Forelimb muscle (tissue), 1 donor: Measurements from ENCODE around the gene FRMPD1. TPM values are rescaled to one million over a fixed set of nuclear protein-coding genes. Genes with fewer than 3 reads are reported as not detected.

Source experiments
- DNase-seq: peaks from one replicate; pipeline ENCODE4 v3.0.0-alpha.2; 2013; ENCODE audit warnings: low read depth
- polyA plus RNA-seq: library from polyadenylated mRNA; unstranded; fragments of 120-200 nt; gene quantifications from one replicate; pipeline ENCODE4 v1.2.1, GENCODE V29; 2013; ENCODE audit not compliant: insufficient read length

FRMPD1 gene
- polyA plus RNA-seq, 1 donor = 12.5 TPM

DNA sequence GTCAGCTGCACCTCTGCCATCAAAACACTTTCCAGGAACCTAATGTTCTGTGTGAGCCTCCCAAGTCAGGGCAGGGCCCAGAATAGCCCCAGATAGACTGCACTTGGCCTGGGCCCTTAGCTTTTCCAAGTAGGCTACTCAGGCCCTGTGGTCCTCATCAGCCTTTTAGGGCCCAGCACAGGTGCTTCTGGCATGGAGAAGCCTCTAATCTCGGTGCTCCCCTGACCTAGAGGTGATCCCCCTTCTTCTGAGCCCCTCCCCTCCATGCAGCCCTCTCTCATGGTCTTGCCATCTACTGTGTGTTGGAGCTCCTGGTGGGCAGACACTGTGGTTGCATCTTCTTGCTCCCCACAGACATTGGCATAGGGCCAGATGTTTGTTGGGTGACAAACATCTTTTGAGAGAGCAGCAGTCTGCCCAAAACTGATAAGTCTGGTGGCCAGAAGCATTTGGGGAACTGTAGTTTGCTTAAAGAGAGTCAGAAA is 28.1 kb downstream of the FRMPD1 start:
- no peak for DNase-seq

DNA sequence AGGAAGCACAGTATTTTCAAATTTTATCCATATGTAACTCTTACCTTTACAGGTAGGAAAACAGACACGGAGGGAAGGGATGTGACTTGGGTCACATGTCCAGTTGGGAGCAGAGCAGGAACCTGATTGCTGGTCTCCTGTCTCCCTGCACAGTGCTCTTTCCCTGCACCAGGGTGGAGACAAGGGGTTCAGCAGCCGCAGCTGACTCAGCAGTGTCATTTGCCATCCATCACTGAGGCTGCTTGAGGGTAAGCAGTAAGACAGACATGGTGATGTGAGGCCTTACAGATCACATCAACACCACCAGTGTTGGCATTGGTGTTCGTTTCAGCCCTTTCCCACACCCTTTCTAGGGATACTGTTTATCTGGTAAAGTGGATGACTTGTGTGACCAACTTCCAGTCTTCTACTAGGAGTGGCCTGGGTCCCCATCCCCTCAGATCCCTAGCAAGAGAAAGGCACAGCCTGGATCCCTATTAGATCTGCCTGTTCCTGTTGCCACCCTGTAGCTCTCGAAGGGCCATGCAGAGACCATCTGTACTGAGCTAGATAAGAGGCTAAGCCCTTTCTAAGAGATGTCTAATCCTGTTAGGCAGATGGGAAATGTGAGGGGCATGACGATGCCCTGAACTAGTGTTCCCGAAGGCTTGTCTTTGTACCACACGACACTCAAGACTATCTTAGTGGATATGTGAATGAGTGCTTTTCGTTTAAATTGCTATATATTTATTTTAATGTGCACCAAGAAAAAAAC is 29.1 kb downstream of the FRMPD1 start:
- DNase-seq = no peak

DNA sequence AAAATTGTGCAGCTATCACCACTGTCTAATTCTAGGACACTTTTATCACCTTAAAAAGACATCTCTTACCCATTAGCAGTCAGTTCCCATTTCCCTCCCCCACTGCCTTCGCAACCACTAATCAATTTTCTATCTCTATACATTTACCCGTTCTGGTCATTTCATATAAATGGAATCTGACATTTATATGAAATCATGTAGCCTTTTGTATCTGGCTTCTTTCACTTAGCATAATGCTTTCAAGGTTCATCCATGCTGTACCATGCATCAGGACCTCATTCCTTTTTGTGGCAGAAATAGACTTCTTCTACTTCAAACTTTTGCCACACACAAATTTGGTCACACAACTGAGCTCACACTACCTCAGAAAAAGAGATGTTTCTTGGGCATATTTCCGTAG is 32.2 kb downstream of the FRMPD1 start:
- no peak for DNase-seq

DNA sequence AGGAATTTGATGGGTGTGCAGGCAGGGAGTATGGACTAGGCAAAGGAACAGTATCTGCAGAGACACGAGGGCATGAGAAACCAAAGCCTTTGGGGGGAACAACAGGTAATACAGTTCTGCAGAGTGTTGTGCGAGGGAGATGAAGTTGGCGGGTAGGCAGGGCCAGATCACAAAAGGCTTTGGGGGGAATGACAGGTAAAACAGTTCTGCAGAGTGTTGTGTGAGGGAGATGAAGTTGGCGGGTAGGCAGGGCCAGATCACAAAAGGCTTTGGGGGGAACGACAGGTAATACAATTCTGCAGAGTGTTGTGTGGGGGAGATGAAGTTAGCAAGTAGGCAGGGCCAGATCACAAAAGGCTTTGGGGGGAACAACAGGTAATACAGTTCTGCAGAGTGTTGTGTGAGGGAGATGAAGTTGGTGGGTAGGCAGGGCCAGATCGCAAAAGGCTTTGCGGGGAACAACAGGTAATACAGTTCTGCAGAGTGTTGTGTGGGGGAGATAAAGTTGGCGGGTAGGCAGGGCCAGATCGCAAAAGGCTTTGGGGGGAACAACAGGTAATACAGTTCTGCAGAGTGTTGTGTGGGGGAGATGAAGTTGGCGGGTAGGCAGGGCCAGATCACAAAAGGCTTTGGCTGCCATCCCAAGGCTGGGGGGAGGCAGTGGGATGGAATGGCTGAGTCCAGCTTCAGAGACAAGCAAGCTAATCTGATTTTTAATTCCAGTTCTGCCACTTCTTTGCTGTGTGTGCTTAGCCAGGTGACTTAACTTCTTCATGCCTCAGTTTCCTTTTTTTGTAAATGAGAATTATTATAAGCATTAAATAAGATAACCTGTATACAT is 33.0 kb downstream of the FRMPD1 start:
- DNase-seq = no peak

GRCh38 chr9:37692622-37693221 is 42.0 kb downstream of the FRMPD1 start:
- no peak for DNase-seq

- peak; percentile 1 for DNase-seq
Measured at GRCh38 chr9:37693260-37693659, 42.5 kb downstream of the FRMPD1 start.

GRCh38 chr9:37694355-37694754 is 43.6 kb downstream of the FRMPD1 start:
- no peak for DNase-seq

- DNase-seq = no peak
Measured at GRCh38 chr9:37696528-37696927, 45.8 kb downstream of the FRMPD1 start.

GRCh38 chr9:37700131-37700530 is 49.4 kb downstream of the FRMPD1 start:
- no peak for DNase-seq

DNA sequence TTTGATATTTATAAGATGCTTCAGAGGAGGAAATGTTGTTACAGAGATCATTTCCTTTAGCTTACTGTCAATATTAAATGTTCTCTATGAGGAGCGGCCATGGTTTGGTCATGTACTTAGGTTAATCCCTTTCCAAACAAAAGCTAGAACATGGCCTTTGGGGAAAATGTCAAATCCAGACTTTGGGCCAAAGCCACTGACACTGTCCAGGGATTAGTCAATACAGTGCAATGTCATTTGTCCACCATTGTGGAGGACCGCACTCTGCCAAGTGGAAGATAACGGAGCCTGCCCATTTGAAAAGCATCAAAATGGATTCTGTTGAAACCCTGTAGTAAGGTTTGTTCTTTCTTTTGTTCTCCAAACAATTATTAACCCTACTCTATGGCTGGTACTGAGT is 50.1 kb downstream of the FRMPD1 start:
- DNase-seq = no peak

GRCh38 chr9:37705787-37706186 is 55.0 kb downstream of the FRMPD1 start:
- DNase-seq = no peak

- no peak for DNase-seq
Measured at GRCh38 chr9:37706290-37706689, 55.5 kb downstream of the FRMPD1 start.

- no peak for DNase-seq
Measured at GRCh38 chr9:37707748-37708147, 57.0 kb downstream of the FRMPD1 start.

DNA sequence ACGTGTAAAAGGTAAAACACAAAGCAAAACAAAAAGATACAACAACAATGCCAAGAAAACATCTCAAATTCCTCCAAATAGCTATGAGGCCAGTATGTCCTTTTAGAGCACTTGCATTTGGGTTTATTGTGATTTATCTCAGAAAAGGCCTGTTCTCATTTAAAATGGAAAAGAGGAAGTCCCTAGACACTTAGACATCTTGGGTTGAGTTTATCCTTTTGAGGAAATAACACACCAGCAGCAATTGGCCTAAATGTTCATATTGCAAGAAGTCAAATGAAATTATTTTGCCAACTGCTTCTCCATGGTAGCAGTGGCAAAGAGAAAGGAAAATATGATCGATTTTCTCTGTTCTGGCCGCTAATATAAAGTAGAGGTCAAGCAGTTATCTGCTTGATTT is 59.3 kb downstream of the FRMPD1 start:
- DNase-seq = no peak

DNA sequence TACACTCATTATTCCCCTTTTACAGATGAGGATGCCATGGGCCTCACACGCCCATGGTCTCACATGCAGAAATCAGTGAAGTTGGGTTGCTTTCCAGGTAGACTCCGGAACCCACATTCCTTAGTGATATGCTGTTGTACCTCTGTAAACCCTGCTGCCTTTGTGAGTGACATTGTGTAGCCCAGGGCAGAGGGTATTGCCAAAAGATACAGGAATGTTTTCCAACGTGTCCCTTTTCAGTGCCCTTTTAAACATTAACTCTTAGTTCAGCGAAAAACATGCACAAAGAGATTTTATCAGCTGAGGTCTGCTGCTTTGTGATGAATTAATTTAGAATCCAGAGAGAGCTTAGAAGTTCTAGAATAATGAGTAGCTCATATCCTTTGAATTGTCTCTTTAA is 64.5 kb downstream of the FRMPD1 start:
- no peak for DNase-seq

DNA sequence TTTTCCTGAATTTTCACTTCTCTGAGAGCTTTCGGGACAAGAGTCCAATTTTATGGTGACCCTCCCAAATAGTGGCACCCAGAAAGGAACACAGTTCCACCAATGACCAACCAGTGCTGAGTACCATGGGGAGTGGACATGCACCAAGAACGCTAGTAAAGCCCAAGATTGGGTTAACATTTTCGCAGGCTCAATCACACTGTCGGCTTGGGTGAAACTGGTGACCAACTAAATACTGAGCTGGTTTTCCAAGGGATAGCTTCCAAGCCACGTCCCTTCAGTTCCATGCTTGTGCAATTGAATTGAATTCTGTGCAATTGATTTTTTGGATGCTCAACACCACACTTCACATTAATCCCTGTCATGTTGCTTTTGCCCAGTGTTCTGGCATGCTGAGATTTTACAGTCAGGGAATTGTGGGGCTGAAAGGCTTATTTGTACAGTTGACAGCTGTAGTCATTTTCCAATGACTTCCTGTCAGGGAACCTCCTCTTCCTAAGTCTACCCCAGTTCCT is 65.3 kb downstream of the FRMPD1 start:
- no peak for DNase-seq

GRCh38 chr9:37719526-37719925 is 68.8 kb downstream of the FRMPD1 start:
- DNase-seq = no peak

DNA sequence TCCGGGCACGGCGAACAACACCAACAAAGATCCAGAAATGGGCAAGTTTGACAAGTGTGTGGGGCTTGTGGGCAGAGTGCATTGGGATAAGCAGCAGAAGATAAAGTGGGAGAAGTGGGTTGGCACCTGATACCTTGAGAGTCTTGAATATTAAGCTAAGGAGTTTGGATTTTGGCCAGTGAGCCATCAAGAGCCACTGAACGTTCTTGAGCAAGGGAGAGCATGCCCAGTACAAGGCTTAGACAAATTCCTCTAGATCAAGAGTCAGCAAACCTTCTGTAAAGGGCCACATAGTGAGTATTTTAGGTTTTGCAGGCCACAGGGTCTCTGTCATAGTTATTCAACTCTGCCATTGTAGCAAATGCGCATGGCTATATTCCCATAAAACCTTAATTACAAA is 76.3 kb downstream of the FRMPD1 start:
- DNase-seq = no peak

DNA sequence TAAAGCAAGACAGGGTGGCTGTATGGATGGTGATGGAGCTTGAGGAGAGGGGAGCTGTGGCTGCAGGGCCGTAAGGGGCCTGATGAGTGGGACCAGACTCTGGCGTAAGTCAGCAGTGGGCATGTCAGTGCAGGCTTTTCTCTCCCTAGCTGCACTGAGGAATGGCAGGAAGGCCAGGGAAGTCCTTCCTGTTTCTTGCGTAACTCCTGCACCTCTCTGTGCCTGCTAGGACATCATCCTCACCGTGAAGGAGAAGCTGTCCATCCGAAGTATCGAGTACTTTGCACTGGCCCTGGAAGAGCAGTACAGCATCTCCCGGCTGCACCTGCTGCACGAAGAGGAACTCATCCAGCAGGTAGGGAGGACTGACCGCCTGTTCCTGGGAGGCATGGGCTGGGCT is 78.7 kb downstream of the FRMPD1 start:
- no peak for DNase-seq

DNA sequence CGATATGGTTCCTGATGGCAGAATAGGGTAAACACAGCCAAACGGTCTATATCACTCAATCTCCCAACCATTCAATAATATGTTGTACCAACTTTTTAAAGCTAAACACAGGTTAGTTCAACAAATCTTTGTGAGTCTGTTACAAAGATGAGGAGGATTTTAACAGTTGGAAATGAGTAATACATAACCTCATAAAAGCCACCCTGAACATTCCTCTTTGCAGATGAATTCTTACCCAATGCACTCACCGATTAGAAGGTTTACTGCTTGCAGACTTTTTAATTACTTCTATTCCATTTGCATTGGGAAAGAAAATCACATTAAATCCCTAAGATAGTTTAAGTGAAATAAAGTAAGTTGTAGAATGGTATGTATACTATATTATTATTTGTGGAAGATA is 79.5 kb downstream of the FRMPD1 start:
- DNase-seq = no peak

- DNase-seq = no peak
Measured at GRCh38 chr9:37730839-37731238, 80.1 kb downstream of the FRMPD1 start.

DNA sequence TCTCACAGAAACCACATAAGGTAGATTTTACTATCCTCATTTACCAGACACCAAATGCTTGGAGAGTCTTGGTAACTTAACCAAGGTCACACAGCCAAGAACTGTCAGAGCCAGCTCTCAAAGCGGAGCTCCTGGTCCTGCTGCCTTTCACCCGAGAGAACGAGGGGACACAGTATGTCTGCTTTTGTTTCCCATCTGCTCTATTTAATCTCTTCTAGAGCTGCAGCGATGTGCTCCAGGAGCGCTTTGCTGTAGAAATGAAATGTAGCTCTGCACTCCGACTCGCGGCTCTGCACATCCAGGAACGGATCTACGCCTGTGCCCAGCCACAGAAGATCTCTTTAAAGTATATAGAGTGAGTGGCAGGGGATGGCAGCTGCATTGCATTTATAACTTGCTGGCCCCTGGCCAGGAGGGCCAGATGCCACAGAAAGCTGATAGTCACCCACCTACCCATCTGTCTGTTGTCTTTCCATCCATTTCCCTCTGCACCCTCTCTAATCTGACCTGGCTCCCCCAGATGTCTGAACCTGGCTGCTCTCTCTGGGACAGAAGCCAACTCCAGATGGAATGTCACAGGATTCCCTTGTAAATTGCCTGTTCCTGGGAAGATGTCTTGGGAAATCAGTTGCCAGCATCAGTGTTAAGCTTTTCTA is 81.5 kb downstream of the FRMPD1 start:
- DNase-seq = no peak
